Measurements from ENCODE around the gene MAD1L1.
"Not testable (repeated sequence)": the region's sequence is repeated elsewhere in the genome, so short reads cannot be mapped to it uniquely, and the experiment has no call there.

MAD1L1 gene

GRCh38 chr7:1931951-1932270 lies 300.8 kb downstream of the MAD1L1 start:
- 96% methylated on average over 9 of the region's 9 CpGs for WGBS
- no peak overlapping the region for H3K4me3 ChIP-seq (ENCODE audit: low read length)
- no peaks in the 10 kb centered on the region for H3K4me1 ChIP-seq (ENCODE audit: insufficient read depth, low read length)
- H3K27me3 ChIP-seq (ENCODE audit: insufficient read depth, low read length): no peaks in the 10 kb centered on the region
- H3K36me3 ChIP-seq (ENCODE audit: insufficient read depth, low read length): 0 out of 2 replicates have a peak, but pooled peaks cover 2% of the 10 kb centered on the region
- no peaks in the 10 kb centered on the region for H3K9me3 ChIP-seq (ENCODE audit: insufficient read depth, low read depth, low read length)
- no peak overlapping the region for H3K27ac ChIP-seq (ENCODE audit: low read depth, low read length)
- H3K9ac ChIP-seq (ENCODE audit: low read depth, low read length): no peak overlapping the region

GRCh38 chr7:1931256-1931950 lies 301.3 kb downstream of the MAD1L1 start:
- Histone ChIP-seq H3K4me3 (ENCODE audit: low read length) (no peak overlapping the region), H3K9ac (ENCODE audit: low read depth, low read length) (no peak overlapping the region), H3K27me3 (ENCODE audit: insufficient read depth, low read length) (no peaks in the 10 kb centered on the region), H3K27ac (ENCODE audit: low read depth, low read length) (no peak overlapping the region), H3K9me3 (ENCODE audit: insufficient read depth, low read depth, low read length) (no peaks in the 10 kb centered on the region), H3K36me3 (ENCODE audit: insufficient read depth, low read length) (0 out of 2 replicates have a peak, but pooled peaks cover 2% of the 10 kb centered on the region), H3K4me1 (ENCODE audit: insufficient read depth, low read length) (no peaks in the 10 kb centered on the region)
- 96% methylated on average over 22 of the region's 22 CpGs for WGBS

- H3K27me3 ChIP-seq (ENCODE audit: insufficient read depth, low read length): no peaks in the 10 kb centered on the region
- H3K36me3 ChIP-seq (ENCODE audit: insufficient read depth, low read length): 0 out of 2 replicates have a peak, but pooled peaks cover 2% of the 10 kb centered on the region
- no peaks in the 10 kb centered on the region for H3K9me3 ChIP-seq (ENCODE audit: insufficient read depth, low read depth, low read length)
- H3K4me3 ChIP-seq (ENCODE audit: low read length): no peak overlapping the region
- no peaks in the 10 kb centered on the region for H3K4me1 ChIP-seq (ENCODE audit: insufficient read depth, low read length)
- 86% methylated on average over 26 of the region's 36 CpGs for WGBS
- H3K9ac ChIP-seq (ENCODE audit: low read depth, low read length): no peak overlapping the region
- no peak overlapping the region for H3K27ac ChIP-seq (ENCODE audit: low read depth, low read length)
These were observed 302.2 kb downstream of the MAD1L1 start for GRCh38 chr7:1930381-1931065.

- H3K9me3 ChIP-seq (ENCODE audit: insufficient read depth, low read depth, low read length); H3K27me3 ChIP-seq (ENCODE audit: insufficient read depth, low read length); H3K27ac ChIP-seq (ENCODE audit: low read depth, low read length); H3K4me1 ChIP-seq (ENCODE audit: insufficient read depth, low read length); H3K36me3 ChIP-seq (ENCODE audit: insufficient read depth, low read length); H3K9ac ChIP-seq (ENCODE audit: low read depth, low read length); H3K4me3 ChIP-seq (ENCODE audit: low read length): not testable (repeated sequence)
- 91% methylated on average over 15 of the region's 29 CpGs for WGBS
These were observed 303.3 kb downstream of the MAD1L1 start for GRCh38 chr7:1929349-1929925.

GRCh38 chr7:1928645-1929348 lies 303.9 kb downstream of the MAD1L1 start:
- Histone ChIP-seq H3K4me3 (ENCODE audit: low read length) (no peak overlapping the region), H3K27me3 (ENCODE audit: insufficient read depth, low read length) (no peaks in the 10 kb centered on the region), H3K36me3 (ENCODE audit: insufficient read depth, low read length) (0 out of 2 replicates have a peak, but pooled peaks cover 2% of the 10 kb centered on the region), H3K9me3 (ENCODE audit: insufficient read depth, low read depth, low read length) (no peaks in the 10 kb centered on the region), H3K27ac (ENCODE audit: low read depth, low read length) (no peak overlapping the region), H3K9ac (ENCODE audit: low read depth, low read length) (no peak overlapping the region), H3K4me1 (ENCODE audit: insufficient read depth, low read length) (no peaks in the 10 kb centered on the region)
- 94% methylated on average over 20 of the region's 20 CpGs for WGBS

GRCh38 chr7:1927937-1928644 lies 304.7 kb downstream of the MAD1L1 start:
- no peak overlapping the region for H3K4me3 ChIP-seq (ENCODE audit: low read length)
- H3K4me1 ChIP-seq (ENCODE audit: insufficient read depth, low read length): no peaks in the 10 kb centered on the region
- no peak overlapping the region for H3K9ac ChIP-seq (ENCODE audit: low read depth, low read length)
- no peaks in the 10 kb centered on the region for H3K9me3 ChIP-seq (ENCODE audit: insufficient read depth, low read depth, low read length)
- H3K27me3 ChIP-seq (ENCODE audit: insufficient read depth, low read length): no peaks in the 10 kb centered on the region
- H3K27ac ChIP-seq (ENCODE audit: low read depth, low read length): no peak overlapping the region
- WGBS: 94% methylated on average over 35 of the region's 35 CpGs
- H3K36me3 ChIP-seq (ENCODE audit: insufficient read depth, low read length): 0 out of 2 replicates have a peak, but pooled peaks cover 2% of the 10 kb centered on the region

GRCh38 chr7:1926908-1927306 lies 305.8 kb downstream of the MAD1L1 start:
- Histone ChIP-seq H3K4me3 (ENCODE audit: low read length) (no peak overlapping the region), H3K9ac (ENCODE audit: low read depth, low read length) (no peak overlapping the region), H3K27ac (ENCODE audit: low read depth, low read length) (no peak overlapping the region), H3K27me3 (ENCODE audit: insufficient read depth, low read length) (no peaks in the 10 kb centered on the region), H3K4me1 (ENCODE audit: insufficient read depth, low read length) (no peaks in the 10 kb centered on the region), H3K36me3 (ENCODE audit: insufficient read depth, low read length) (no peaks in the 10 kb centered on the region), H3K9me3 (ENCODE audit: insufficient read depth, low read depth, low read length) (no peaks in the 10 kb centered on the region)
- WGBS: 85% methylated on average over 5 of the region's 5 CpGs

- H3K27me3 ChIP-seq (ENCODE audit: insufficient read depth, low read length): no peaks in the 10 kb centered on the region
- no peak overlapping the region for H3K27ac ChIP-seq (ENCODE audit: low read depth, low read length)
- H3K4me3 ChIP-seq (ENCODE audit: low read length): no peak overlapping the region
- H3K36me3 ChIP-seq (ENCODE audit: insufficient read depth, low read length): no peaks in the 10 kb centered on the region
- H3K4me1 ChIP-seq (ENCODE audit: insufficient read depth, low read length): no peaks in the 10 kb centered on the region
- H3K9me3 ChIP-seq (ENCODE audit: insufficient read depth, low read depth, low read length): no peaks in the 10 kb centered on the region
- H3K9ac ChIP-seq (ENCODE audit: low read depth, low read length): no peak overlapping the region
- 90% methylated on average over 14 of the region's 14 CpGs for WGBS
These were observed 306.5 kb downstream of the MAD1L1 start for GRCh38 chr7:1925973-1926907.

- Histone ChIP-seq H3K27me3 (ENCODE audit: insufficient read depth, low read length) (no peaks in the 10 kb centered on the region), H3K4me3 (ENCODE audit: low read length) (no peak overlapping the region), H3K4me1 (ENCODE audit: insufficient read depth, low read length) (no peaks in the 10 kb centered on the region), H3K9ac (ENCODE audit: low read depth, low read length) (no peak overlapping the region), H3K27ac (ENCODE audit: low read depth, low read length) (no peak overlapping the region), H3K9me3 (ENCODE audit: insufficient read depth, low read depth, low read length) (no peaks in the 10 kb centered on the region), H3K36me3 (ENCODE audit: insufficient read depth, low read length) (no peaks in the 10 kb centered on the region)
- WGBS: 84% methylated on average over 10 of the region's 12 CpGs
These were observed 307.4 kb downstream of the MAD1L1 start for GRCh38 chr7:1925349-1925748.

- Histone ChIP-seq H3K9me3 (ENCODE audit: insufficient read depth, low read depth, low read length) (no peaks in the 10 kb centered on the region), H3K9ac (ENCODE audit: low read depth, low read length) (no peak overlapping the region), H3K36me3 (ENCODE audit: insufficient read depth, low read length) (no peaks in the 10 kb centered on the region), H3K4me1 (ENCODE audit: insufficient read depth, low read length) (no peaks in the 10 kb centered on the region), H3K4me3 (ENCODE audit: low read length) (no peak overlapping the region), H3K27ac (ENCODE audit: low read depth, low read length) (no peak overlapping the region), H3K27me3 (ENCODE audit: insufficient read depth, low read length) (no peaks in the 10 kb centered on the region)
- WGBS: 92% methylated on average over 10 of the region's 10 CpGs
These were observed 308.4 kb downstream of the MAD1L1 start for GRCh38 chr7:1924258-1924817.

Measured in HUES64 (cell line).